GM23248 (cell line): ENCODE results near the gene WFDC12.

Experiments used
- EZH2 ChIP-seq: fragments of 200-600 bp; sonication (generic); IDR thresholded peaks from 2 replicates; pipeline ENCODE4 v1.6.1; 2018; ENCODE audit warnings: antibody characterized with exemption, mild to moderate bottlenecking; ENCODE audit not compliant: insufficient read depth, poor library complexity, severe bottlenecking
- EZH2phosphoT487 ChIP-seq: fragments of 200-600 bp; sonication (generic); IDR thresholded peaks from 2 replicates; pipeline ENCODE4 v1.6.1; 2018; ENCODE audit warnings: antibody characterized with exemption, moderate library complexity, mild to moderate bottlenecking, low read depth; ENCODE audit not compliant: insufficient read depth

DNA sequence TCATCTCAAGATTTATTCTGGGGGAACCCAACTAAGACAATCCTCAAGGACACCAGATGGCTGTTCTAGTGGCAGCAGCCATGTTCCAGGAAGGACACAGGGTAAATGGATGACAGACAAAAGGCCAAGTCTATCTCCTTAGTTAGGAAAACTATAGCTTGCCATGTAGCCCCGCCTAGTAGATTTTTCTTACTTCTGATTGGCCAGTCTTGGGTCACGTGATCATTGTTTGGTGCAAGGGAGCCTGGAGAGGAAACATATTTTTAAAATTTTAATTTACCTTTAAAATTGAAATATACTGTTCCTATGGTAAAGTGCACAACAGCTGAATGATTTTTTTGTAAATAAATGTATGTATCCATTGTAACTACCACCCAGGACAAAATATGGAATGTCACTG is 18.9 kb downstream of the WFDC12 start:
- TF ChIP-seq EZH2phosphoT487 (no peak), EZH2 (no peak)
